ENCODE results near the gene PLEKHG3.

PLEKHG3 gene

GRCh38 chr14:64786296-64787149, 82.3 kb downstream of the PLEKHG3 start:
- no peak for DNase-seq (ENCODE audit: low read depth)

DNA sequence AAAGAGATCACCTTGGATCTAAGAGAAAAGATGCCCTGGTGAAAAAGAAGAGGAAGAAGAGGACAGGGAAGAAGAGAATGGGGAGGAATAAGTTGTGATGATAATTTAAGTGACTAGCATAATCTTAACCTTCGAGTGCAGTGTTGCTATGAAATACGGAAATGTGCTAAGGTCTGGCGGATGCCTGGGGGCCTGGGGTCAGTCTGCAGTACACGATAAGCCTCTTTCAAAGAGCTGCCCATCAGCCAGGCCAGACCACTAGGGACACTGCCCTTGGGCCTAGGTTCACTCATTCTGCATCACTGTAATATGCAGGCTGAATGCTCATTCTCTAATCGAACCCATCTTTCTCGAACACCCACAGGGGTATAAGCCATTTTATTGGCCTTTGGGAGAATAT, 83.4 kb downstream of the PLEKHG3 start:
- DNase-seq (ENCODE audit: low read depth): no peak

GRCh38 chr14:64788706-64789105, 84.5 kb downstream of the PLEKHG3 start:
- no peak for DNase-seq (ENCODE audit: low read depth)

GRCh38 chr14:64789696-64790095, 85.5 kb downstream of the PLEKHG3 start:
- DNase-seq (ENCODE audit: low read depth): no peak

DNA sequence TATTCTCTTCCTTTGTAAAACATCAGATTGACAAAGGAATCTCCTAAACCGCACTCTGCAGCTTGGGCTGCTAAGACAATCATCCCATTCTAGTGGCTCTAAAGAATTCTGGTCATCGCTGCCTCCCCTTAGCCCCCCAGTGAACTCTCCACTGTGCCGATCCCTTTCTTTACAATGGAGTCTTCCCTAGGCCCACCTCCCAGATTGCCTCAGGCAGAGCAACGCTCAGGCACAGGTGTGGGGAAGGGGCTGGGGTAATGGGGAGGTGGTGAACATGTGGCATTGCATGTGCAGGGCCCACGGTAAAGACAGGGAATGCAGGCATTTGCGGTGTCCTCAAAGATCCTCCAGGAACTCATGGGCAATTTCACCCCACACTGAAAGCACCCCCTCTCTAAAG, 86.3 kb downstream of the PLEKHG3 start:
- DNase-seq (ENCODE audit: low read depth): no peak

- no peak for DNase-seq (ENCODE audit: low read depth)
Measured at GRCh38 chr14:64792231-64792630, 88.0 kb downstream of the PLEKHG3 start.

- DNase-seq (ENCODE audit: low read depth): no peak
Measured at GRCh38 chr14:64792871-64793560, 88.8 kb downstream of the PLEKHG3 start.

GRCh38 chr14:64795211-64795610, 91.0 kb downstream of the PLEKHG3 start:
- DNase-seq (ENCODE audit: low read depth): no peak

GRCh38 chr14:64795921-64796320, 91.7 kb downstream of the PLEKHG3 start:
- DNase-seq (ENCODE audit: low read depth): no peak

GRCh38 chr14:64796369-64796768, 92.1 kb downstream of the PLEKHG3 start:
- DNase-seq (ENCODE audit: low read depth): no peak

DNA sequence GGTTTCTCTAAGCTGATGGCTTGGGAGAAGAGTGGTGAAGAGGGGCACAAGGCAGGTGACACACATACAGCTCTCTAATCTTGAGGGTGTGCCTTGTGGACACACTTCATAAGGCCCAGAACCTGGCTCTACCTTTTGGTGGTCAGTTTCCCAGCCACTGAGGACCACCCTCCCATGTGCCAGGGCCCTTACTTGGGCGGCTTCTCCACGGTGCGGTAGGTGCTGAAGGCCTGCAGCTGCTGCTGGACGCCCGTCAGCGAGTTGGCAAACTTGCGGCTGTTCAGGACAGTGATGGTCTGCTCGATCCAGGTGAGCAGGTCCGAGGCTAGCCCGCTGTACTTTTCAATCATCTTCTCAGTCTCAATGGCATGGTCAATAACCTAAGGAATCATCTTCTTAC, 95.3 kb downstream of the PLEKHG3 start:
- no peak for DNase-seq (ENCODE audit: low read depth)
